Activated CD8-positive, alpha-beta memory T cell treated with anti-CD3 and anti-CD28 coated beads for 24 hours (primary cell): ENCODE measurements around the gene PRKCB.

ENCODE experiments used
- DNase-seq: peaks from one replicate; pipeline ENCODE4 v3.0.0-alpha.2; 2020

Gene PRKCB

GRCh38 chr16:23974223-23974622 lies 138.4 kb downstream of the PRKCB start:
- DNase-seq = no peak

GRCh38 chr16:23975293-23975692 lies 139.5 kb downstream of the PRKCB start:
- DNase-seq = no peak

GRCh38 chr16:23976091-23976490 lies 140.3 kb downstream of the PRKCB start:
- no peak for DNase-seq

GRCh38 chr16:23976524-23976923 lies 140.7 kb downstream of the PRKCB start:
- DNase-seq = no peak

- DNase-seq = no peak
These were observed 143.7 kb downstream of the PRKCB start for GRCh38 chr16:23979441-23979840.

DNA sequence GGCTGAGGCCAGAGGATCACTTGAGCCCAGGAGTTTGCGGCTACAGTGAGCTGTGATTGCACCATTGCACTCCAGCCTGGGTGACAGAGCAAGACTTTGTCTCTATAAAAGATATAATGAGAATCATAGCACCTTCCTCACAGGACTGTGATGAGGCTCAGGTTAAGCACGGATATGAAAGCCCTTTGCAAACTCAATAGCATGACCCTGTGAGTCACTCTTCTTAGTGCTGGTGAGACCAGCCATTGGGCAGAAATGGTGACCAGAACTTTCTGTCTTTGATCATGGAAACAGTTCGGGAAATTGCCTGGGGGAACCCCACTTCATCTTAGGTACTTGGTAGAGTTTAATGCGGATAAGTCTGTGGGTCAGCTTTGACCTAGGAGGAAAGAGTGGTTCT lies 144.2 kb downstream of the PRKCB start:
- DNase-seq = no peak

- DNase-seq = no peak
These were observed 145.9 kb downstream of the PRKCB start for GRCh38 chr16:23981429-23982399.

DNA sequence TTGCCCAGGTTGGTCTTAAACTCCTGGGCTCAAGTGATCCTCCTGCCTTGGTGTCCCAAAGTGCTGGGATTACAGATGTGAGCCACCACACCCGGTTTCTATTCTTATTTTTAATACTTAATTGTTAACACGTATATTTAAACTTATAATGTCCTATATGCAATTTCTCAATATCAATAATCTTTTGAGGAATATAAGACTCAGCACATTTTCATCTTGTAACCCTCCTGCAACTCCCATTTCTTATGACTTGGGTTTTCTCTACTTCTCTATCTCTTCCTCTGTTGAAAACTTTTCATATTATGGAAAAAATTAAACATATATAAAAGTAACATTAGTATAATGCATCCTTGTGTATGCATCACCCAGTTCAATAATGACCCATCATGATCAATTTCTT lies 150.7 kb downstream of the PRKCB start:
- no peak for DNase-seq

DNA sequence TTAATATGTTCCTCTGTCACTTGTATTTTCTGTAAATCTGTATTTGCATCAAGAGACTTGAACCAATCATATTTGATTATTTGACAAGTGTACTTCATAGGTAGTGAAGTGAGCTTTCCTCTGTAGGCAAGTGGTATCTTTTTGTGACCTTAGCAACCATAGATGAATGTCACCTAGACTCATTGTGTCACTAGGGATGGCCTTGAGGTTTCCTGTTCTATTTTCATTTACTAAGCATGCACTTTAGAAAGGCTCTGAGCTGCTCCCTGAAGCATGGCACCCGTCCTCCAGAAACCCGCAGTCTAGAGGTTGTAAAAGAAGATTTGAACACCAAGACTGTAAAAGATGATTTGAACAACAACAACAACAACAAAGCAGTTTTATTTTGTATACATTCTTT lies 151.7 kb downstream of the PRKCB start:
- no peak for DNase-seq

- no peak for DNase-seq
These were observed 154.7 kb downstream of the PRKCB start for GRCh38 chr16:23990507-23990906.

- DNase-seq = no peak
These were observed 155.3 kb downstream of the PRKCB start for GRCh38 chr16:23991066-23991465.

DNA sequence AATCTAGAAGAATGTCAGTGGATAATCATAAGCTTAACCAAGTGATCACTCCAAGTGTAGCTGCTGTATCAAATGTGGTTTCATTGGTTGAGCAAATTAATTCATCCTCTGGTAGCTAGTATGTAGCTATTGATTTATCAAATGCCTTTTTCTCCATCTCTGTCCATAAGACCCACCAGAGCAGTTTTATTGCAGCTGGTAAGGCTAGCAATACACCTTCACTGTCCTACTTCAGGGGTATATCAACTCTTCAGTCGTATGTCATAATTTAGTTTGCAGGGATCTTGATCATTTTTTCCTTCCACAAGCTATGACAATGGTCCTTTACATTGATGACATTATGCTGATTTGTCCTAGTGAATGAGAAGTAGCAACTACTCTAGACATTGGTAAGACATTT lies 158.8 kb downstream of the PRKCB start:
- DNase-seq = no peak

DNA sequence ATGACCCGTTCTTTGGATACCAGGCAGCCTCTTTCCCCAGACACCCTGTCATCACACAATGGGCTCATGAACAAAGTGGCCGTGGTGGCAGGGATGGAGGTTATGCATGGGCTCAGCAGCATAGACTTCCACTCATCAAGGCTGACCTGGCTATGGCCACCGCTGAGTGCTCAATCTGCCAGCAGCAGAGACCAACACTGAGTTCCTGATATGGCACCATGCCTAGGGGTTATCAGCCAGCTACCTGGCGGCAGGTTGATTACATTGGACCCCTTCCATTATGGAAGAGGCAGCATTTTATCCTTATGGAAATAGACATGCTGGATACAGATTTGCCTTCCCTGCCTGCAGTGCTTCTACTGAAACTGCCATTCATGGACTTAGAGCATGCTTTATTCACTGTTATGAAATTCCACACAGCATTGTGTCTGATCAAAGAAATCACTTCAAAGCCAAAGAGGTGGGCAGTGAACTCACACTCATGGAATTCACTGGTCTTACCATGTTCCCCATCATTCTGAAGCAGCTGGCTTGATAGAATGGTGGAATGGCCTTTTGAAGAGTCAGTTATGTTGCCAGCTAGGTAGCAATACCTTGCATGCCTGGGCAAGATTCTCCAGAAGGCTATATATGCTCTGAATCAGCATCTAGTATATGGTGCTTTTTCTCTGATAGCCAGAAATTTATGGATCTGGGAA lies 160.6 kb downstream of the PRKCB start:
- no peak for DNase-seq

GRCh38 chr16:23998771-23999170 lies 163.0 kb downstream of the PRKCB start:
- DNase-seq = no peak

- peak; percentile 73 for DNase-seq
These were observed 163.9 kb downstream of the PRKCB start for GRCh38 chr16:23999663-24000062.

GRCh38 chr16:24001710-24002109 lies 165.9 kb downstream of the PRKCB start:
- DNase-seq = no peak

DNA sequence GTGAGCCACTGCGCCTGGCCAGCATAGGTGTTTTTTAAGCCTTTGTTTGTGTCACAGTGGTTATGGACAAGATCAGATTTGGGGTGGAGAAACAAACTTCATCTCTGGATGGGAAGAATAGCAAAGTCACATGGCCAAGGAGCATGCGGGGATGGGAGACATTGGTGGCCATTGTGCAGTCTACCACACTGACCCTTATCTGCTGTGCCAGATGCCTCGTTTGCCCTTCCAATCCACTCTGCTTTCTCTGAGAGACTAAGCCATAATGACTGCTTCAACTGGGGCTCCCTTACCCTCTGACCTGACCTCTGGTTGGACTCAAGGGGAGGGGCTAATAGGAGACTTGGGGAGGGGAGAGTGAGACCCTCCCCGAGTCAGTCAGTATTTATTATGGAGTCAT lies 166.8 kb downstream of the PRKCB start:
- no peak for DNase-seq

DNA sequence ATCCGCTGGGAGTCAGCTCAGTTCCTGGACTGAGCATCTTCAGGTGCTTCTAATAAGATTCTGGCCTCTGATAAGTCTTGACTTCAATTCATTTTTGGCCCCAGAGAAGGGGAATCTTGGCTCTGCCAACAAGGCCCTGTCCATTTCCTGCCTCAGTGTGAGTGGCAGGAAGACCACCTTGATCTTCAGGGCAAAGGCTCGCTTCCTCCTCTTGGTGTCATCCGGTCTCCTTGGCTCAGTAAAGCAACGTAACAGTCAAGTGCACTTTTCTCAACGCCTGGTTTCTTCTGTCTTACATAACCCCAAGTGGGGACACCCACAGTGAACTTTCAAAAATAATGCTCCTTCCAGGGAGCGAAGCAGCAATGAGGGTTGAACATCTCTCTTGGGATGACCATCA lies 169.8 kb downstream of the PRKCB start:
- no peak for DNase-seq

DNA sequence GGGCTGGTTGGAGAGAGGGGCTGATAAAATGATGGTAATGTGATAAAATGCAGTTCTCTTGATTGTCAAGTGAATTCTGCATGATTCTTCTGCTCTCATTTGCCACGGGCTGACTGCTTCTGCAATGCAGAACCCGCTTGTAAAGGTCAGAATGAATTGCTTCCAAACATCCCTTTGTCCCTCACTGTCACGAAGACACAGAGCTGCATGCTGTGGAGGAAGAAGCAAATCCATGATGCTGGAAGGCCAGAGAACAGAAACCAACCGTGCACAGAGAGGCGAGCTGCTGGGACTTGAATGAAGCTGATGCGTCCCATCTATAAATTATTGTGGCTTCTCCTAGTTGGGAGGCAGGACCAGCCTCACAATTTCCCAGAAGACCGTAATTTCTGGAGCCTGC lies 171.6 kb downstream of the PRKCB start:
- DNase-seq = no peak

DNA sequence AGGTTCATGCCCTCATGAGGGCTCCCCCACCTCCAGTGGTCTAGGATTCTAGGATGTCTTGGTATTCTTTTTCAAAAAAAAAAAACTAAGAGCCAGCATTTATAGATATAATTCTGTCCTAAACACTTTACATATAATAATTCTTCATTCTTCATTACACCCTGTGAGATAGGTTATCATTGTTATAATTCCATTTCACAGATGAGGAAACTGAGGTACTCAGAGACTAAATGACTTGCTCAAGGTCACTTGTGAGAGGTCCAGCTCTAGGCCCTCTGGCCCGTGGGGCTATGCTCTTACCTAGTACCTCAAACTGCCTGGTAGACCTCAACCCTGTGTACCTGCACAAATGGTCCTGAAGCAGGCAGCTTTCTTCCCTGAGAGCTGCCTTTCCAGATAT lies 172.2 kb downstream of the PRKCB start:
- no peak for DNase-seq

DNA sequence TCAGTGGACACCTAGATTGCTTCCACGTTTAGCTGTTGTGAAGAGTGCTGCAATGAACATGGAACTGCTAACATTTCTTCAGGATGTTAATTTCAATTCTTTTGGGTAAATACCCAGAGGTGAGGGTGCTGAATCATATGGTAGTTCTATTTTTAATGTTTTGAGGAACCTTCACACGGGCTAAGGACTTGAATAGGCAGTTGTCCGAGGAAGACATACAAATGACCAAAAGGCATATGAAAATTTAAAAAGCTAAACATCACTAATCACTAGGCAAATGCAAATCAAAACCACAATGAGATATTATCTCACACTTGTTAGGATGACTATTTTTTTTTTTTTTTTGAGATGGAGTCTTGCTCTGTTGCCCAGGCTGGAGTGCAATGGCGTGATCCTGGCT lies 173.3 kb downstream of the PRKCB start:
- DNase-seq = no peak

GRCh38 chr16:24009955-24010354 lies 174.2 kb downstream of the PRKCB start:
- no peak for DNase-seq

DNA sequence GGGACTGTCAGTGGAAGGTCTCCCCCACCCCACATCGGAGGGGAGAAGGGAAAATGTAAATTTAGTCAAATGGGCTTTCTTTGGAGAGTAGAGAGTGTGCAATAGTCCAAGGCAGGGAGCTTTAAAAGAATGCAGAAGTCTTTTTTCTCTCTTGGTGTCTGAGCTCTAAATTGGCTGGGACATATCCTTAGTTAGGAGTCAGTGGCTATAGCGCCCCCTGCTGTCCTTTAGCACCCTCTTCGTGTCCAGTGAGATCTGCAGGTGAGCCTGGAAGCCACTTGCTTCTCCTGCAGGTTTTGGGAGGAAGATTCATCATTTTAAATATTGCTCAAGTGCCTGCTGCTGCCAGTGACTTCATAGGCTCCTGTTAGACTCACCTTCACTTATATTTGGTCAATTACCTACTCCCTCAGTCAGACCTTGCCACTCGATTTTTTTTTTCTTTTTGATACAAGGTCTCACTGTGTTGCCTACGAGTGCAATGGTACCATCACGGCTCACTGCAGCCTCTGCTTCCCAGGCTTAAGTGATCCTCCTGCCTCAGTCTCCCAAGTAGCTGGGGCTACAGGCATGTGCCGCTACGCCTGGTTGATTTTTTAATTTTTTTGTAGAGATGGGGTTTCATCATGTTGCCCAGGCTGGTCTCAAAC lies 174.8 kb downstream of the PRKCB start:
- peak; percentile 88 for DNase-seq

- no peak for DNase-seq
These were observed 175.5 kb downstream of the PRKCB start for GRCh38 chr16:24011237-24011636.
